DMS53 treated with DMSO at 0.1 percent for 48 hours (cell line): ENCODE data around the gene RAP1A.
"Not testable (repeated sequence)": the region's sequence is repeated elsewhere in the genome, so short reads cannot be mapped to it uniquely, and the experiment has no call there.

Experiments used
- DNase-seq: peaks from one replicate; lab custom pipeline; 2025; ENCODE audit not compliant: unreplicated experiment; lab: John Stamatoyannopoulos, UW

The RAP1A gene

DNA sequence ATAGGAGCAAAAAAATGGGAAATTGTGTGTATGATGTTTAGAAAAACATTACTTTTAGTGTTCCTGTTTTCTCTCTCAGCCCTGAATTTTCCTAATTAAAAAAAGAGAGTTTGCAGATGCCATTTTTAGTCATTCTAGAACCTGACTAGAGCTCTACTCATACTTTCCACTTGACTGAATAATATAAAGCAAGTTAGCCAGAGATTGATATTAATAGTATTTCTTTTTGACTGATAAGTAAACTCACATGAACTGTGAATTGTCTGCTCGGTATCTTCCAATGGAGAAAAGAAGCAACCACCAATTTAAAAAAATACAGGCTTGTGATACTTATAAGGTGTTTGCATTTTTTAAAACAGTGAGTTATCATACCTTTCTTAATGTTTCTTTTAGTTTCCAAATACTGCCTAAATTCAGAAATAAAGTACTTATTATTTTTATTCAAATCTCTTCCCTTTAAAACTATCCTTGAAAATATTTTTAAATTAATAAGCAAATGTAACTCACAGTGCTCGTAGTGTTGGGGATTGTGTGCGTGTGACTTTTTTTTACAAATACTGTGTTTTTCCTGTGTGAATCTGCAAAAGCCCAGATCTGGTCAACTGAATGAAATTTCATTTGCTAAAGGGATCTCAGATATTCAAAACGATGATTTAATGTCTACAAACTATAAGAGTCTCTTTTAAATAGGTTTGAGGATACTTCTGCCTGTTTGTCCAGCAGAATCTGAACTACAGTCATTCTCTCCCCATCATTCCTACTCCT is 9.8 kb downstream of the RAP1A start:
- no peak for DNase-seq

DNA sequence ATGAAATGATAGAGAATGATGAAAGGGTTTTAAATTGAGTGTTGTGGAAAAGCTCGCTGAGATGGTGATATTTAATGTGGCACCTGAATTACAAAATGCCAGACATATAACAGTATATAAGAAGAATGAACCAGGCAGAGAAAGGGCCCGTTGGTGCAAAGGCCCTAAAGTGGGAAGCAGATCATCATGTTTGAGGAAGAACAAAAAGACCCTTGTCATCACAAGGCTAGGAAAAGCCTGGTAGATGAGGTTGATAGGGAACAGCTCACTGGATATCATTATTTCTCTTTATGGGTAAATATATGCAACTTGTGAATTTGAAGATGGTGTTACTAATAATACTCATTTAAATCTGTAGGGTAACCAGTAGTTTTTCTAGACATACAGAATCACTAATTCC is 11.0 kb downstream of the RAP1A start:
- no peak for DNase-seq

DNA sequence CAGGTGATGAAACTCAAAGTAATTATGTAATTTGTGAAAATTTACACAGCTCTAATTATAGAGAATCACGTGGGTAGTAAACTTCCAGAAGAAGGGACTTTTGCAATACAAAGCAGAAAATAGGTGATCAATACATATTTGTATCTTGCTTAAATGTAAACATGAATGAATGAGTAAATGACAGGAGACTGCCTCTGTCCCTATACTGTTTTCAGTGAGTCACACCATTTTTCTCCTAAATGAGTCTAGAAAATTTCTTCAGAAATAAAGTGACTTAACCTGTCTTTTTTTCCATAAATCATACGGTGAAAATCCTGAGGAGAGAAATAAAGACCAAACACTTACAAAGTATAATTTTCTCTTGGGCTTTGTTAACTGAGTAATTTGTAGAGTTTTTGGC is 11.9 kb downstream of the RAP1A start:
- DNase-seq: no peak

DNA sequence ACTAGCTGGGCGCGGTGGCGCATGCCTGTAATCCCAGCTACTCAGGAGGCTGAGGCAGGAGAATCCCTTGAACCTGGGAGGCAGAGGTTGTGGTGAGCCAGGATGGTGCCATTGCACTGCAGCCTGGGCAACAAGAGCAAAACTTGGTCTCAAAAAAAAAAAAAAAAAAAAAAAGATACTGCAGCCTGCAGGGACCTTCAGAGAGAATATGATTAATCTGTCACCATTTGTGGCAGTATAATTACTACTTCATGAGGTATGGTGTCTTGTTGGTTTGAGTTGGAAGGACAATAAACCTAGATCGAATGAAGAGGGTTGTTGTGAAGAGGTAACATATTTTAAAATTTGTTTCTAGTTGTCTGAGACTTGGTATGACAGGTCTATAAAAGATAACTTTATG is 13.2 kb downstream of the RAP1A start:
- DNase-seq: not testable (repeated sequence)

DNA sequence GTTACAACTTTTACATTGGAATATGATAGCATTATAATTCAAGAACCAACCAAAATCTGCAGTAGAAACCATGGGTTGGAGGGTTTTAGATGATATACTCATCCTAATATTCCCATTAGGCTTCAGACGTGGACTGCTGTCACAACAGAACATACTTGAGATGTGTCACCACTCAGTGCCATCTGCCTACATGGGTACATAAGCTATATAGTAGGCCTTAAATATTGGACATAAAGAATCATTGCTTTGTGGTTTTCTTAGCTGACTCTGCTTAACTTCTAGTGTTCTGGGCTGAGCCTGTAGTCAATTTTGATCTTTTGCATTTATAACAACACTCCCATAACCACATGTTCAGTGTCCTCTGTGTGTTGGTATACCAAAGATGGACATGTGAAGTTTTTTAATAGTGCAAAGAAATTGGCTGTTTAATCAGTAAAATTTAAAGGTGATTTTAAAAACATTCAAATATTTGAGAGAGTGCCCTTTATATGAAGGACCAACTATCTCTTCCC is 14.2 kb downstream of the RAP1A start:
- DNase-seq: no peak

DNA sequence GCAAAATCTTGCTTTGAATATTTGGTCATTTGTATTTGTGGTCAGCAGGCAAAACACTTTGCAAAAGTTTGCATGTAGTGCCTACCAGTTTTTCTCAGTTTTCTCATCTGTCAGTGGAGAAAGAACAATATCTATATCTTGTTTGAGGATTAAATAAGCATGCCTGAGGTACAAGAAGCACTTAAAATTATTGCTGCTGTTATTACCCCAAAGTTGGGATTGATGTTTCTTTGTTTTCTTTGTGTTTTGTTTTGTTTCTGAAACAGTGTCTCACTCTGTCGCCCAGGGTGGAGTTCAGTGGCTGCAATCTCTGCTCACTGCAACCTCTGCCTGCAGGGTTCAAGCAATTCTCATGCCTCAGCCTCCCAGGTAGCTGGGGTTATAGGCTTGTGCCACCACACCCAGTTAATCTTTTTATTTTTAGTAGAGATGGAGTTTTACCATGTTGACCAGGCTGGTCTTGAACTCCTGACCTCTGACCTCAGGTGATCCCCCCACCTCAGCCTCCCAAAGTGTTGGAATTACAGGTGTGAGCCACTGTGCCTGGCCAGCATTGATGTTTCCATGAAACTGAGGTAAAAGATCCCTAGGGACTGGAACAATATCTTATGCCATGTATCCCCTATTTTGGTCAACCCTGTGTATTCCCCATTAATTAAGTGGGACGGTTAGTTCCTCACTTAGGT is 15.9 kb downstream of the RAP1A start:
- no peak for DNase-seq

DNA sequence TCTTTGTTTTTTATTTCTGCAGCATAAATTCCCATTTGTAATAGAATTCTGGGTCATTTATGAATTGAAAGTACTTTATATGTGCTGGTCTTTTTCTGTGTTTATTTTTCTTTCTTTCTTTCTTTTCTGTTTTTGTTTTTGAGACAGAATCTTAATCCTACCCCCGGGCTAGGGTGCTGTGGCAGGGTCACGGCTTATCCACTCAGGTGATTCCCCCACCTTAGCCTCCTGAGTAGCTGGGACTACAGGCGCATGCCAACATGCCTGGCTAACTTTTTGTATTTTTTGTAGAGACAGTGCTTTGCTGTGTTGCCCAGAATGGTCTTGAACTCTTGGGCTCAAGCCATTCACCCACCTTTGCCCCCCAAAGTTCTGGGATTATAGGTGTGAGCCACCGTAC is 18.7 kb downstream of the RAP1A start:
- DNase-seq: no peak

DNA sequence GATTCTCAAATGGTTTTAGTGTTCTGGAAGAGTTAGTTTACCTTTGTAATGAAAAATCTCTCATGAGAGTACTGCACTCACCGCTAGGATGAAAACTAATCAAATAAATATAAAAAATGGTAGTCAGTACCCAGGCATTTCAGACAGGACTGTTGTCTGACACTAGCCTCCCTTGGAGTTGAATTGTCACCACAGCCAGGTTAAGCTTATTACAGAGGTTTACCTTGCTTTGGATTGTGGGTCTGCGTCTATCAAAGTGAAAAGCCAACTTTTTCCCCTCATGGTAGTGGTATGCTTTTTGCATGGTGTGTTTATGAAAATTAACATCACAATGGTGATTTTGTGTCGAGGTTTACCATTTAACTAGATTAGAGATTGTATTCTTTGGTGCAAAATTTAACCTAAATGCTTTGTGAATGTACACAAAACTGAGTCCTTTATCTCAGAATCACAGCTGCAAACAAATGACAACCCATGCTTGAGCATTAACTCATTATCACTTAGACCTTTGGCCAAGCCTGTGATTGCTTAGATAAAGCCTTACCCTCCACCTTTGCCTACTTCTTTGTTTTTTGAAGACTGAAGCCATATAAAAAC is 20.1 kb downstream of the RAP1A start:
- no peak for DNase-seq

DNA sequence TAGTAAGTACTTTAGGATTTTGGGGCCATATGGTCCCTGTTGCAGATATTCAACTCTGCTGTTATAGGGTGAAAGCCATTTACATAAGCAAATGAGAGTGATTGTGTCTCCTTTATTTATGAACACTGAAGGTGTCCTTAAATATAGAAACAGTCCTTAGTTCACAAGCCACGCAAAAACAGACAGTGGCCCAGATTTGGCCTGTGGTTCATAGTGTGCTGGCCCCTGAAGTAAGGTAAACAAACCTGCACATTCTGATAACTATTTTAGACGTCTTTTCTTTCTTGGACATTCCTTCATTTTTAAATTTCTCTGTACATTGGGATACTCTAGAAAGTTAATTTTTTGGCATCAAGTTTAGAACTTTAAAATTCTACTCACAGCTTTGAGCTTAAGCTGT is 23.5 kb downstream of the RAP1A start:
- no peak for DNase-seq

DNA sequence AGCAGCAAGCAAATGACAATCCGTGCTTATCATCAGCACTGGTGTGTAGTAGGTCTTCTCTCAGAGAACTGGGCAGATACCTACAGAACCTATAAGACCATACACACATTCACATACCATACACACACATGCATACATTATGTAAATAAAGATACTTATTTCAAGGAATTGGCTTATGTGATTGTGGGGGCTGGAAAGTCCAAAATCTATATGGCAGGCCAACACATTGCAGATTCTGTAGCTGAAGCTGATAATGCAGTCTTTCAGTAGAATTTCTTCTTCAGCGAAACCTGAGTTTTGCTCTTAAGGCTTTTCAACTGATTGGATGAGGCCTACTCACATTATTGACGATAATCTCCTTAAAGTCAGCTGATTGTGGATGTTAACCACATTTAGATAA is 24.1 kb downstream of the RAP1A start:
- DNase-seq: no peak

DNA sequence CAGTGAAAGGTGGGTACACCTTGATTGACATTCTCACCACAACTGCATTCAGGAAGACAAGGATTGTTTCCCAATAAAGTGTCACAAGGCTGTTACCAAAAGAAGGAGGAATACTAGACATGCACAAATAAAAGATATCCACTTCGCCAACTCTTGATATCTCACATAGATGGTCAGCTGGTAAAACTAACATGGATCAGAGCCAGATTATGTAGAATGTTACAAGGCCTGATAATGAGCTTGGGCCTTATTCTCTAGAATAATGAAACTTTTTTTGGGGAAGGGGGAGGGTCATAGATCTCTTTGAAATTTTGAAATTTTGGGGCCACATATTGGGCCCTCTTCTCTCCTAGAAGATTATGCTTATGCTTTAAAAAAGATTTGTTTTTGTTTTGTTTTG is 24.9 kb downstream of the RAP1A start:
- DNase-seq: no peak

DNA sequence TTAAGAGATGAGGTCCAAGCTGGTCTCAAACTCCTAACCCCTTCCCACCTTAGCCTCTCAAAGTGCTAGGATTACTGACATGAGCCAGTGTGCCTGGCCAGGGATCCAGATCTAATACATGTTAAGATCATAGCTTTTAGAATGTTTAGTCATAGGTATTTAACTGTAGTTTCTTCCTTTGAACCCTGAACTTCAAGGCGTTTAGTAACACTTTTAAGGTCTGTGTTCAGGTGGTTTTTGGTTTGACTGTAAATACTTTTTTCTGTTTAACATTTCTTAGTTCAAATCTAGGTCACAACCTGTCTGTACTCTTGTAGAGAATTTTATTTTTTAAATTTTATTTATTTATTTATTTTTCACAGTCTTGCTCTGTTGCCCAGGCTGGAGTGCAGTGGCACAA is 28.1 kb downstream of the RAP1A start:
- DNase-seq: no peak

DNA sequence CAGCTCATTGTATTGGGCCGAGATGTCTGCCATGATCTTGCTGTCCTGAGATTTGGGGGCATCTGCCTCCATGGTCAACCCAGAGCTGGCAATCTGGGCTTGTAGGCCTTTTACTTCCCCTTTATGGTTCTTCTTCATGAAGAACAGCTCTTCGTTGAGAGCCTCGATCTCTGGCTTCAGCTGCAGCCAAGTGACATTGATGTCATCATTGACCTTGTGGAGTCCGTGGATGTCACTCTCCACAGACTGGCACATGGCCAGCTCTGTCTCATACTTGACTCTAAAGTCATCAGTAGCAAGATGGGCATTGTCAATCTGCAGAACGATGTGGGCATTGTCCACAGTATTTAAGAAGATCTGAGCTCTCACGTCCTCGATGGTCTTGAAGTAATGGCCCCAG is 29.2 kb downstream of the RAP1A start:
- no peak for DNase-seq

DNA sequence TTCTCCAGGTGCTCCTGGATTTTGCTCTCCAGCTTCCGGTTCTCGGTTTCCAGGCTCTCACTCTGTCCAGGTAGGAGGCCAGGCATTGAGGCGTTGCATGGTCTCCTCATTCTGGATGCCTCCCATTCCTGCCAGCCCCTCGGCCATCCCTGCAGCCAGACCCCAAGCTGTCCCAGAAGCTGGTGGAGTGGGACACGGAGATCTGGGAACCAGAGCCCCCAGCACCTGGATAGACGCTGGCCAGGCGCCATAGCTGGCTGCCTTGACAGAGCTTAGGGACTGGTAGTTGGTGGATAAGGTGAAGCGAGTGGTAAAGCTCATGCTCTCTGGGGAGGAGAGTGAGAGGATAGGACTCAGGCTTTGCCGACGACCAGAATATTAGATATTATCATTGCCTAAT is 29.6 kb downstream of the RAP1A start:
- DNase-seq: no peak

DNA sequence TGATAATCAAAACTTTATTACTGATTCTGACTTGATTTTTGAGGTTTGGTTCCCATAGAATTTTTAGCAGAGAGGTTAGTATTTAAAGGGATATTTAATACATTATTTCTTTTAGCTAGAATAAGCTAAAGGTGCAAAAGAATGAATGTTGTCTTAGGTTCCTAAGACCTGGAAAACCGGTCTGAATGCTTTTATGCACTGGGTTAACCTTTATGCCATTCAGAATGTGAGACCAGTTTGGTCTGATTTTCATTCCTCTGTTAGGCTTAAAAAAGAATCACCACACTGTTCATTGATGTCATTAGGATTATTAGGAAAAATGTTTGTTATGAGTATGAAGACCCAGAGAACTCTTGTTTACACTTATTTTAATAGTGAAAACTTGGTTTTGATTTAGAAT is 30.1 kb downstream of the RAP1A start:
- no peak for DNase-seq

DNA sequence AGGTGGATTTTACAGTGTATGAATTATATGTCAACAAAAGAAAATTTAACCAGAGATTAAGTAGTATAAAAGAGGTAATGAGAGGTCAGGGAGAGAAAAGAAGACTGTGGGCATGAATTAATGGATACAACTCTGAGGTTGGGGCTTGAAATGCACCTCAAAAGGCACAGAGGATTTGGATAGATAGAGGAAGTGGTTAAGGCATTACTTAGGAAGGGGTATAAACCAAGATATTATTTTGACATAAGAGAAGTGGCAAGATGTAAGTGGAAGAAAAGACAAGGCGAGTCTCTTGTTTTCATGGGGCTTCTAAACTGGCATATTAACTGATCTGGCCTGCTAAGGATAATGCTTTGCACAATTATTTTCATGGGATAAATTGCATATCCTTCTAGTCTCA is 34.1 kb downstream of the RAP1A start:
- DNase-seq: no peak

DNA sequence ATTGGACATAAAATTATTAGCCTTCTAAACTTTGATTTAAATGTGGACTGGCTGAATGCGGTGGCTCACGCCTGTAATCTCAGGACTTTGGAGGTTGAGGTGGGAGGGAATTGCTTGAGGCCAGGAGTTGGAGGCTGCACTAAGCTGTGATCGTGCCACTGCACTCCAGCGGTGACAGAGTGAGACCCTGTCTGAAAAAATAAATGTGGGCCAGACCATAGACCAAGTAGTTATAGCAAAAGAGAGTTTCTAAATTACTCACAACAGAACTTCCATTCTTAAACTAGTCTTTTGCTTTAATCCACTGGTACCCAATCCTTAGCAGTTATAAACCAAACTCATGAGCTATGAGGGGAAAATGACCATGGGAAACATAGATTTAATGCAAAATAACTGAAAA is 35.2 kb downstream of the RAP1A start:
- DNase-seq: no peak

DNA sequence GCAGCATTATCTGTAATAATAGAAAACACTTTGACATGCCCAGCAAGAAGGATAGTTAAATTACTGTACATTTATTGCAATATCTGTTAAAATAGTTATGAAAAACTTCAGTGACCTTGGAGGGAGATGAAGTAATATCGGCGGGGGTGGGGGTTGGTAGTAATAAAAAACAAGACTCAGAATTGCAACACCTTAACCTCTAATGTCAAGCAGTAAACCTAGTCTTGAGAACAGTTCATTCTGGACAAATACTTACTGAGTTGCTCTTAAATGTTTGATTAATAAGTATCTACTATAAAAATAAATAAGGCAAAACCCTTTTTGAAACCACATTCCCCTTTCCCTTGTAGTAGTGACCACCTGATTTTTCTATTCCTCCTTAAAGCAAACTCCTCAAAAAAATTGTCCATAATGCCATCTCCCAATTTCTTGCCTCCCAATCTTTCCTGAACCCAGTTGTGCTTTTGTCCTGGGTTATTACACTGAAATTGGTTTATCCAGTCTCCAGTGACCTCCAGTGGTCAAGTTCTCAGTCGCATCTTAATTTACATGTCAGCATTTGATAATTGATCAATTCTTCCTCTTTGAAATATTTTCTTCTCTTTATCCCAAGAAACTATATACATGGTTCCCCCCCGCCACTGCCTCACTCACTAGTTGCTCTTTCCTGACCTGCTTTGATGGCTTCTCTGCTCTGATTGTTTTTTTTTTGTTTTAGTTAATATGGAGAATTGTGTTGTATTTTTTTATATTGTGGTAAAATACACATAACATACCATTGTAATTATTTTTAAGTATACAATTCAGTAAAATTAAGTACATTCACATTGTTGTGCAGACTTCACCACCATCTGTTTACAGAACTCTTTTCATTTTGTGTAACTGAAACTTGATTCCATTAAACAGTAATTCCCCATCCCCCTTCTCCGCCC is 36.8 kb downstream of the RAP1A start:
- DNase-seq: peak; percentile 19

DNA sequence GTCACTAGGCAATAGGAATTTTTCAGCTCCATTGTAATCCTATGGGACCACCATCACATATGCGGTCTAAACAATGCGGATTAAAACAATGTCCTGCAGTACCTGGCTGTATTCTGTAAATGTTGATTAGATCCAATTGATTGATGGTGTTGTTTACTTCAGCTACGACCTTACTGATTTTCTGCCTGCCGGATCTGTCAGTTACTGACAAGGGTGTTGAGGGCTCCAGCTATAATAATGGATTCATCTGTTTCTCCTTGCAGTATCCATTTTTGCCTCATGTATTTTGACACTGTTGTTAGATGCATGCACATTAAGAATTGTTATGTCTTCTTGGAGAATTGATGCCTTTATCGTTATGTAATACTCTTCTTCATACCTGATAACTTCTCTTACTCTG is 39.0 kb downstream of the RAP1A start:
- no peak for DNase-seq

DNA sequence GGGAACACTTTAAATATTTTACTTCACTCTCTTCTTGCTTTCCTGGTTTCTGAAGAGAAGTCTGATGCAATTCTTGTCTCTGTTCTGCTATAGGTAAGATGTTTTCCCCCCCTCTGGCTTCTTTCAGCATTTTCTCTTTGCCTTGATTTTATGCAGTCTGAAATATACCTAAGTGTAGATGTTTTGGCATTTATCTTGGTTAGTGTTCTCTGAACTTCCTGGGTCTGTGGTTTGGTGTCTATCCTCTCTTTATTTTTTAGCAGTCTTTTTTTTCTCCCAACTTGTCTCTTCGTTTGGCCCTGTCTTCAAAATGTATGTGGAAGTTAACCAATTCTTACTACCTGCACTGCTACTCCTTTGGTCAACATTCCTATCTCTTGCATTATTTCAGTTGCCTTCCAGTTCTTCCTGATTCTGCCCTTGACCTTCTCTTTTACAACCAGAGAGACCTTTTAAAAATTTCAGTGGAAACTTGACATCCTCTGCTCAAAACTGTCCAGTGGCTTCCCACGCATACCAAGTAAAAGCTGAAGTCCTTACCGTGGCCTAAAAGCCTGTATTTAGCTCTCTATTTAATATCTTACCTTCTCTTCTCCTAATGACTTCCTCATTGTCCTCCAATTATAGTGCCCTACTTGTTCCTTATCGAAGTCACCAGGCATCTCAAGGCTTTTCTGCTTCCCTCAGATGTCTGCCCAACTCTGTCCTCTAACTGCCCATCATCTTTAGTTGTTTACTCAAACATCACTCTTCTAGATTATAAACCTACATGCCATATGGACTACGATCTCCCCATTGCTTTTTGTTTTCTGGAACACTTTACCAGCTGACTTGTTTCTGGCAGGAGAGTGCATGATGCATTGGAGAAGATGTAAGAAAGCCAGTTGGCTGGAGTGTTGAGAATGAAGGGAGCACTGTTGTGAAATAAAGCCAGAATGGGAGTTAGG is 40.9 kb downstream of the RAP1A start:
- no peak for DNase-seq
